SK-N-MC (cell line): ENCODE data around the gene RASL12.

Experiments
- EZH2 ChIP-seq: fragments of 200-600 bp; sonication (generic); IDR thresholded peaks from one replicate; pipeline ENCODE4 v1.6.1; 2017; ENCODE audit warnings: antibody characterized with exemption
- FOXP2 ChIP-seq: optimal IDR thresholded peaks from 2 replicates; pipeline ENCODE3; 2011; ENCODE audit warnings: mild to moderate bottlenecking, moderate library complexity; ENCODE audit not compliant: insufficient read depth; ENCODE audit errors: extremely low read length, control extremely low read depth
- POLR2AphosphoS5 ChIP-seq: IDR thresholded peaks from 2 replicates; pipeline ENCODE4 v1.6.1; 2012; ENCODE audit warnings: mild to moderate bottlenecking, low read depth, low read length, borderline replicate concordance

- TF ChIP-seq EZH2 (no peak), POLR2AphosphoS5 (no peak), FOXP2 (no peak)
These were observed 62.8 kb downstream of the RASL12 start for GRCh38 chr15:65004993-65005392.
